Caco-2 (cell line): ENCODE data around the gene NT5C. TPM values are rescaled to one million over a fixed set of nuclear protein-coding genes. Genes with fewer than 3 reads are reported as not detected.

Experiments
- BruUV-seq: library from RNA; stranded (reverse); fragments of 400-500 nt; replicated peaks from 2 replicates; lab custom pipeline; 2021; lab: Mats Ljungman, UMichigan
- CTCF ChIA-PET: fragments of 300-600 bp; sonication (Branson Sonifier 250); formaldehyde crosslinking; loops from one replicate; lab custom pipeline; 2022; ENCODE audit warnings: antibody characterized with exemption; lab: Charles Lee
- POLR2A ChIA-PET: fragments of 300-600 bp; sonication (Branson Sonifier 250); formaldehyde crosslinking; loops from one replicate; lab custom pipeline; 2022; ENCODE audit warnings: antibody characterized with exemption; lab: Charles Lee
- DNase-seq, 2 experiments: peaks; one replicate each; pipeline versions ENCODE4 v3.0.0 to v3.0.0-alpha.2; 2020 to 2022
- H3K27me3 ChIP-seq: replicated peaks from 2 replicates; pipeline ENCODE4 v1.6.0; 2011; ENCODE audit warnings: low read length; ENCODE audit not compliant: control insufficient read depth, insufficient read depth
- H3K36me3 ChIP-seq: 2 replicates; pipeline ENCODE4 v1.5.1; 2011; ENCODE audit warnings: low read length; ENCODE audit not compliant: control insufficient read depth, insufficient read depth
- H3K4me1 ChIP-seq: fragments of 250-450 bp; sonication (Bioruptor Pico); 2 replicates; pipeline ENCODE4 v1.5.1; 2020; ENCODE audit warnings: mild to moderate bottlenecking
- H3K4me3 ChIP-seq: 2 replicates; pipeline ENCODE4 v1.5.1; 2011; ENCODE audit warnings: low read depth, mild to moderate bottlenecking, control low read depth, low read length
- H3K9me3 ChIP-seq: fragments of 250-450 bp; sonication (Bioruptor Pico); 2 replicates; pipeline ENCODE4 v1.5.1; 2020; ENCODE audit warnings: mild to moderate bottlenecking, moderate library complexity
- H3K27ac Mint-ChIP-seq: one replicate; pipeline ENCODE4 v1.8.0; 2022; ENCODE audit warnings: mixed read lengths; ENCODE audit not compliant: unreplicated experiment
- H3K27me3 Mint-ChIP-seq: one replicate; pipeline ENCODE4 v1.8.0; 2022; ENCODE audit warnings: mixed read lengths; ENCODE audit not compliant: insufficient read depth, unreplicated experiment
- H3K36me3 Mint-ChIP-seq: one replicate; pipeline ENCODE4 v1.8.0; 2022; ENCODE audit warnings: mild to moderate bottlenecking, mixed read lengths; ENCODE audit not compliant: insufficient read depth, unreplicated experiment
- H3K4me1 Mint-ChIP-seq: one replicate; pipeline ENCODE4 v1.8.0; 2022; ENCODE audit warnings: low read depth, mixed read lengths; ENCODE audit not compliant: unreplicated experiment
- H3K4me3 Mint-ChIP-seq: one replicate; pipeline ENCODE4 v1.8.0; 2022; ENCODE audit warnings: mild to moderate bottlenecking, moderate library complexity, mixed read lengths; ENCODE audit not compliant: unreplicated experiment
- H3K9me3 Mint-ChIP-seq: one replicate; pipeline ENCODE4 v1.8.0; 2022; ENCODE audit warnings: mixed read lengths; ENCODE audit not compliant: unreplicated experiment
- CTCF ChIP-seq, 2 experiments: fragments of 200-600 bp in 1 of 2; IDR thresholded peaks; 1 replicate in 1 of 2; 2 replicates in 1 of 2; pipeline versions ENCODE4 v1.5.1 to v1.8.0; 2011 to 2022; ENCODE audit warnings: antibody characterized with exemption in 1 of 2, control low read depth in 1 of 2, inconsistent platforms in 1 of 2, low read depth in 1 of 2, low read length in 1 of 2, mild to moderate bottlenecking in 1 of 2, moderate library complexity in 1 of 2; ENCODE audit not compliant: insufficient read depth in 1 of 2, severe bottlenecking in 1 of 2, unreplicated experiment in 1 of 2
- intact Hi-C: fragments of 100-400 bp; cut with micrococcal nuclease; formaldehyde crosslinking; loops from one replicate; pipeline ENCODE4 v1.10.0; 2022; ENCODE audit not compliant: unreplicated experiment
- total RNA-seq: library from RNA; stranded (reverse); gene quantifications from 2 replicates; pipeline ENCODE4 v1.2.3, GENCODE V29; 2022

Gene NT5C
- total RNA-seq, 1 experiment from 2014 or later: 68.4 TPM

- ChIA-PET POLR2A (interaction anchor here (0.5 to 2.7 kb wide), 19 partner anchors 8 to 634 kb away, joined by 3 to 45 read pairs (median 4); partner anchors contain the start of genes ARMC7, ATP5PD, ITGB4 and KCTD2), CTCF (interaction anchor here (0.7 to 2.1 kb wide), 16 partner anchors 8 to 369 kb away, joined by 3 to 13 read pairs (median 6); partner anchors contain the start of genes MIF4GD and TMEM94)
- Histone ChIP-seq H3K4me1 (peaks cover 54% of the 10 kb centered on the region), H3K36me3 (no peaks in the 10 kb centered on the region), H3K27me3 (no peaks in the 10 kb centered on the region), H3K9me3 (no peaks in the 10 kb centered on the region), H3K4me3 (peak within 1 kb of the TSS; percentile 74)
- no TSS peak for BruUV-seq
- intact Hi-C loops: loop anchor here (1.0 kb wide), 1 partner anchor 11 kb away; no protein-coding TSS in a partner anchor
- Mint-ChIP-seq H3K27me3 (no peaks in the 10 kb centered on the region), H3K4me1 (peaks cover 57% of the 10 kb centered on the region), H3K9me3 (no peaks in the 10 kb centered on the region), H3K36me3 (peaks cover 35% of the 10 kb centered on the region), H3K4me3 (peak within 1 kb of the TSS; percentile 92), H3K27ac (peak within 1 kb of the TSS; percentile 92)
- DNase-seq: peak; percentile 99
- no peak for TF ChIP-seq CTCF (IDR thresholded peaks at IDR 0.05; ENCODE audit: insufficient read depth in 1 of 2, low read depth in 1 of 2, low read length in 1 of 2, severe bottlenecking in 1 of 2, unreplicated experiment in 1 of 2)
Measured at GRCh38 chr17:75087558-75088453, 43.7 kb downstream of the NT5C start, which contains the start of gene SLC16A5. TSS of gene SLC16A5 (plus strand) at chr17:75087954. CDS start at chr17:75093637, 5,683 bp downstream.

GRCh38 chr17:75087182-75087557 is 44.4 kb downstream of the NT5C start:
- no peaks in the 10 kb centered on the region for H3K9me3 ChIP-seq
- ChIA-PET CTCF (interaction anchor here (1.0 to 2.1 kb wide), 12 partner anchors 9 to 370 kb away, joined by 3 to 13 read pairs (median 6); partner anchors contain the start of genes MIF4GD and TMEM94), POLR2A (interaction anchor here (1.0 to 2.7 kb wide), 10 partner anchors 9 to 52 kb away, joined by 3 to 45 read pairs (median 10); partner anchors contain the start of genes ARMC7, ATP5PD, KCTD2 and NT5C)
- Mint-ChIP-seq H3K27me3 (no peaks in the 10 kb centered on the region), H3K9me3 (no peaks in the 10 kb centered on the region), H3K4me1 (peaks cover 57% of the 10 kb centered on the region), H3K4me3 (peak overlapping the region; percentile 92), H3K36me3 (peaks cover 29% of the 10 kb centered on the region), H3K27ac (peak overlapping the region; percentile 92)
- no peak for TF ChIP-seq CTCF (IDR thresholded peaks at IDR 0.05; ENCODE audit: insufficient read depth in 1 of 2, low read depth in 1 of 2, low read length in 1 of 2, severe bottlenecking in 1 of 2, unreplicated experiment in 1 of 2)
- no peak for DNase-seq
- intact Hi-C loops: loop anchor here (1.0 kb wide), 1 partner anchor 10 kb away; no protein-coding TSS in a partner anchor
- H3K27me3 ChIP-seq: no peaks in the 10 kb centered on the region
- no peaks in the 10 kb centered on the region for H3K36me3 ChIP-seq
- no TSS peak for BruUV-seq
- H3K4me1 ChIP-seq: peaks cover 48% of the 10 kb centered on the region
- H3K4me3 ChIP-seq: peak overlapping the region; percentile 74
